ENCODE results near the gene XRCC1. TPM values are rescaled to one million over a fixed set of nuclear protein-coding genes. Genes with fewer than 3 reads are reported as not detected.

The XRCC1 gene
- total RNA-seq, 1 experiment from 2014 or later, result 37.4 TPM

Other genes with a start within 250 kb of the XRCC1 start
- gene CD177, start 221.8 kb downstream of the XRCC1 start, total RNA-seq (2021; ENCODE audit: unreplicated experiment), result not detected
- not detected for gene TEX101, start 160.6 kb downstream of the XRCC1 start, total RNA-seq (2021; ENCODE audit: unreplicated experiment)
- 3.6 TPM for gene LYPD3, start 109.9 kb downstream of the XRCC1 start, total RNA-seq (2021; ENCODE audit: unreplicated experiment)
- gene PHLDB3, start 70.8 kb downstream of the XRCC1 start, total RNA-seq (2021; ENCODE audit: unreplicated experiment), result 15.5 TPM
- gene ETHE1, start 48.3 kb downstream of the XRCC1 start, total RNA-seq (2021; ENCODE audit: unreplicated experiment), result 64.3 TPM
- 1.9 TPM for gene ZNF575, start 42.3 kb downstream of the XRCC1 start, total RNA-seq (2021; ENCODE audit: unreplicated experiment)
- 0.17 TPM for gene PINLYP, start 274 bp upstream of the XRCC1 start, total RNA-seq (2021; ENCODE audit: unreplicated experiment)
- 14.6 TPM for gene IRGQ, start 20.6 kb upstream of the XRCC1 start, total RNA-seq (2021; ENCODE audit: unreplicated experiment)
- 11.2 TPM for gene ZNF576, start 21.1 kb upstream of the XRCC1 start, total RNA-seq (2021; ENCODE audit: unreplicated experiment)
- gene SRRM5, start 36.6 kb upstream of the XRCC1 start, total RNA-seq (2021; ENCODE audit: unreplicated experiment), result not detected
- gene ZNF428, start 44.1 kb upstream of the XRCC1 start, total RNA-seq (2021; ENCODE audit: unreplicated experiment), result 39.6 TPM
- 28.7 TPM for gene CADM4, start 64.3 kb upstream of the XRCC1 start, total RNA-seq (2021; ENCODE audit: unreplicated experiment)
- gene PLAUR, start 94.6 kb upstream of the XRCC1 start, total RNA-seq (2021; ENCODE audit: unreplicated experiment), result 98.1 TPM
- not detected for gene IRGC, start 140.5 kb upstream of the XRCC1 start, total RNA-seq (2021; ENCODE audit: unreplicated experiment)
- gene SMG9, start 179.4 kb upstream of the XRCC1 start, total RNA-seq (2021; ENCODE audit: unreplicated experiment), result 80.2 TPM
- 72.9 TPM for gene KCNN4, start 205.4 kb upstream of the XRCC1 start, total RNA-seq (2021; ENCODE audit: unreplicated experiment)
- 7.6 TPM for gene LYPD5, start 226.9 kb upstream of the XRCC1 start, total RNA-seq (2021; ENCODE audit: unreplicated experiment)

Data from HCT116 (cell line).